ENCODE results near the gene C17orf50.
A peak's percentile ranks its signal among the peaks of the same experiment; 100 is the strongest.

Gene C17orf50

GRCh38 chr17:35728551-35728950, 32.1 kb upstream of the C17orf50 start:
- TF ChIP-seq CTCF (conservative IDR thresholded peaks at IDR 0.05; ENCODE audit: low read depth, low read length), result no peak
- no peak overlapping the region for H3K4me3 ChIP-seq (ENCODE audit: low read length)
- DNase-seq (ENCODE audit: low read depth), result no peak

- no peak for DNase-seq (ENCODE audit: low read depth)
- H3K4me3 ChIP-seq (ENCODE audit: low read length), result no peak overlapping the region
- TF ChIP-seq CTCF (conservative IDR thresholded peaks at IDR 0.05; ENCODE audit: low read depth, low read length), result no peak
These were observed 31.3 kb upstream of the C17orf50 start for GRCh38 chr17:35729405-35729833.

GRCh38 chr17:35730400-35731005, 30.2 kb upstream of the C17orf50 start:
- DNase-seq (ENCODE audit: low read depth), result no peak
- no peak overlapping the region for H3K4me3 ChIP-seq (ENCODE audit: low read length)
- no peak for TF ChIP-seq CTCF (conservative IDR thresholded peaks at IDR 0.05; ENCODE audit: low read depth, low read length)

- TF ChIP-seq CTCF (conservative IDR thresholded peaks at IDR 0.05; ENCODE audit: low read depth, low read length), result no peak
- H3K4me3 ChIP-seq (ENCODE audit: low read length), result peak within 1 kb of the TSS; percentile 70
- DNase-seq (ENCODE audit: low read depth), result no peak
These were observed 29.3 kb upstream of the C17orf50 start, which contains the start of gene RASL10B for GRCh38 chr17:35731239-35731916. TSS of gene RASL10B (plus strand) at chr17:35731639. CDS start at chr17:35735185, 3,546 bp downstream.

GRCh38 chr17:35731917-35732805, 28.5 kb upstream of the C17orf50 start:
- TF ChIP-seq CTCF (conservative IDR thresholded peaks at IDR 0.05; ENCODE audit: low read depth, low read length), result no peak

GRCh38 chr17:35732806-35733136, 27.9 kb upstream of the C17orf50 start:
- H3K4me3 ChIP-seq (ENCODE audit: low read length), result peak overlapping the region; percentile 70
- no peak for DNase-seq (ENCODE audit: low read depth)
- no peak for TF ChIP-seq CTCF (conservative IDR thresholded peaks at IDR 0.05; ENCODE audit: low read depth, low read length)

More at GRCh38 chr17:35731917-35732805, 28.5 kb upstream of the C17orf50 start:
- no peak for DNase-seq (ENCODE audit: low read depth)
- H3K4me3 ChIP-seq (ENCODE audit: low read length), result peak overlapping the region; percentile 70
